Cardiac septum (tissue), 1 donor: ENCODE results near the gene KLRC2. TPM values are rescaled to one million over a fixed set of nuclear protein-coding genes. Genes with fewer than 3 reads are reported as not detected.

Source experiments
- total RNA-seq: library from RNA; stranded (reverse); fragmentation: NEBNext Ultra II Directional; extraction: Animal tissue kit (Norgen Biotek cat#: 25700); gene quantifications from one replicate; pipeline ENCODE4 v1.2.1, GENCODE V29; 2021
- donor health status: DM: no; HTN: no; CAD: no.

Gene KLRC2
- total RNA-seq, 1 donor from 2014 or later, result not detected

Other genes with a start within 250 kb of the KLRC2 start
- gene GABARAPL1, start 223.1 kb downstream of the KLRC2 start, total RNA-seq, result 280 TPM
- gene KLRD1, start 128.1 kb downstream of the KLRC2 start, total RNA-seq, result 1.1 TPM
- gene KLRK1, start 46.0 kb downstream of the KLRC2 start, total RNA-seq, result 0.19 TPM
- not detected for gene KLRC4, start 26.3 kb downstream of the KLRC2 start, total RNA-seq
- gene KLRC3, start 15.4 kb downstream of the KLRC2 start, total RNA-seq, result not detected
- gene KLRC1, start 17.4 kb upstream of the KLRC2 start, total RNA-seq, result 0.16 TPM
- gene EIF2S3B, start 69.9 kb upstream of the KLRC2 start, total RNA-seq, result 0.62 TPM
- 11.7 TPM for gene MAGOHB, start 177.6 kb upstream of the KLRC2 start, total RNA-seq
- 0.16 TPM for gene STYK1, start 238.0 kb upstream of the KLRC2 start, total RNA-seq